K562 (cell line): ENCODE data around the gene GPR107. TPM values are rescaled to one million over a fixed set of nuclear protein-coding genes. Genes with fewer than 3 reads are reported as not detected.

Experiments
- ATAC-seq: fragments of 200-7000 bp; cut with Tn5 transposase; 3 replicates; pipeline ENCODE4 v1.9.1; 2020; ENCODE audit warnings: moderate library complexity
- BruUV-seq: library from RNA; stranded (reverse); fragments of 400-500 nt; replicated peaks from 2 replicates; lab custom pipeline; 2021; lab: Mats Ljungman, UMichigan
- CTCF ChIA-PET: fragments of 300-600 bp; formaldehyde crosslinking; extraction: SDS; loops from one replicate; lab custom pipeline; 2021; ENCODE audit warnings: low intra/inter-chr PET ratio; lab: Yijun Ruan, JAX
- POLR2A ChIA-PET: fragments of 300-600, 350-650 bp; sonication (Branson Sonifier 250); formaldehyde crosslinking; extraction: SDS; loops from one replicate; lab custom pipeline; 2021; ENCODE audit warnings: antibody characterized with exemption, inconsistent platforms; lab: Yijun Ruan, JAX
- DNase-seq, 4 experiments: peaks; one replicate each; pipeline versions ENCODE4 v3.0.0 to v3.0.0-alpha.2; 2011 to 2018; ENCODE audit warnings: low spot score in 3 of 4, mixed read lengths in 3 of 4; ENCODE audit errors: extremely low read depth in 1 of 4
- FAIRE-seq: peaks from 2 replicates; lab custom pipeline; 2011; peaks lifted over from hg19 to GRCh38; lab: Jason Lieb, UNC
- H2AFZ ChIP-seq: 2 replicates; pipeline ENCODE4 v1.6.0; 2011; ENCODE audit warnings: low read depth, low read length, control low read depth, inconsistent platforms
- H3K27ac ChIP-seq: fragments of 200-600 bp; 3 replicates; pipeline ENCODE4 v1.8.0; 2011; ENCODE audit warnings: low read depth, mild to moderate bottlenecking, control low read depth, inconsistent platforms, low read length, moderate library complexity, mixed read lengths; ENCODE audit errors: extremely low read depth
- H3K27me3 ChIP-seq, 2 experiments: fragments of 300-600 bp in 1 of 2; 2 replicates in 1 of 2; 3 replicates in 1 of 2; pipeline versions ENCODE4 v1.6.0 to v1.8.0; 2011; ENCODE audit warnings: inconsistent platforms in 2 of 2, low read length in 2 of 2, mild to moderate bottlenecking in 1 of 2, mixed read lengths in 1 of 2, moderate library complexity in 1 of 2; ENCODE audit not compliant: control insufficient read depth in 2 of 2, insufficient read depth in 2 of 2
- H3K36me3 ChIP-seq: fragments of 300-600 bp; 3 replicates; pipeline ENCODE4 v1.8.0; 2011; ENCODE audit warnings: mild to moderate bottlenecking, low read length, inconsistent platforms; ENCODE audit not compliant: control insufficient read depth, insufficient read depth
- H3K4me1 ChIP-seq, 2 experiments: fragments of 200-600 bp in 1 of 2; replicated peaks in 1 of 2; 2 replicates in 1 of 2; 3 replicates in 1 of 2; pipeline versions ENCODE4 v1.5.1 to v1.8.0; 2011; ENCODE audit warnings: inconsistent platforms in 2 of 2, low read length in 2 of 2, mild to moderate bottlenecking in 1 of 2, mixed read lengths in 1 of 2, moderate library complexity in 1 of 2; ENCODE audit not compliant: control insufficient read depth in 2 of 2, insufficient read depth in 2 of 2
- H3K4me2 ChIP-seq: 2 replicates; pipeline ENCODE4 v1.6.1; 2011; ENCODE audit warnings: low read length, control low read depth, inconsistent platforms, mixed read lengths; ENCODE audit not compliant: insufficient read depth
- H3K4me3 ChIP-seq: fragments of 200-600 bp; sonication (generic), shearing (Covaris generic); 2 replicates; pipeline ENCODE4 v1.5.1; 2016; ENCODE audit warnings: control low read depth, inconsistent platforms
- H3K79me2 ChIP-seq: fragments of 200-600 bp; 3 replicates; pipeline ENCODE4 v1.8.0; 2011; ENCODE audit warnings: low read length, inconsistent platforms; ENCODE audit not compliant: control insufficient read depth, insufficient read depth
- H3K9ac ChIP-seq, 2 experiments: 2 replicates each; pipeline versions ENCODE4 v1.6.0 to v1.6.1; 2011; ENCODE audit warnings: low read depth in 2 of 2, low read length in 2 of 2, control low read depth in 1 of 2, inconsistent platforms in 1 of 2, mild to moderate bottlenecking in 1 of 2, mixed read lengths in 1 of 2; ENCODE audit not compliant: insufficient read depth in 1 of 2
- H3K9me1 ChIP-seq: one replicate; pipeline ENCODE4 v1.6.0; 2011; ENCODE audit warnings: inconsistent platforms, mild to moderate bottlenecking, low read length, moderate library complexity; ENCODE audit not compliant: control insufficient read depth, insufficient read depth
- H3K9me3 ChIP-seq: replicated peaks from 2 replicates; pipeline ENCODE4 v1.5.1; 2011; ENCODE audit warnings: low read depth, low read length, inconsistent platforms; ENCODE audit not compliant: control insufficient read depth, insufficient read depth
- H4K20me1 ChIP-seq: replicated peaks from 2 replicates; pipeline ENCODE4 v1.6.1; 2011; ENCODE audit warnings: low read length, inconsistent platforms, mixed read lengths; ENCODE audit not compliant: control insufficient read depth, insufficient read depth
- ARID1B ChIP-seq: fragments of 450-650 bp; IDR thresholded peaks from 2 replicates; pipeline ENCODE4 v1.6.1; 2016; ENCODE audit warnings: antibody characterized with exemption, mild to moderate bottlenecking, inconsistent platforms
- BHLHE40 ChIP-seq: IDR thresholded peaks from 2 replicates; pipeline ENCODE4 v1.6.1; 2011; ENCODE audit warnings: low read length, improper control_type of control experiment
- CXXC5 ChIP-seq: fragments of 250-450 bp; sonication (Bioruptor Pico); IDR thresholded peaks from 2 replicates; pipeline ENCODE4 v1.8.0; 2022; ENCODE audit warnings: inconsistent platforms, mild to moderate bottlenecking, moderate library complexity
- NR4A1 ChIP-seq, 2 experiments: fragments of 250-450 bp in 1 of 2; fragments of 450-650 bp in 1 of 2; sonication (Bioruptor Pico) in 1 of 2; IDR thresholded peaks; 2 replicates each; pipeline versions ENCODE4 v1.4.0 to v1.6.1; 2016 to 2020; ENCODE audit warnings: mild to moderate bottlenecking in 2 of 2, missing compliant biosample characterization in 1 of 2, missing genetic modification characterization in 1 of 2, moderate library complexity in 1 of 2
- POLR3A ChIP-seq: IDR thresholded peaks from 2 replicates; pipeline ENCODE4 v1.6.1; 2011; ENCODE audit warnings: borderline replicate concordance, mild to moderate bottlenecking, moderate library complexity; ENCODE audit not compliant: insufficient read length, insufficient read depth; ENCODE audit errors: extremely low read depth
- SPI1 ChIP-seq: IDR thresholded peaks from 2 replicates; pipeline ENCODE4 v1.6.1; 2011; ENCODE audit warnings: low read depth, low read length, control low read depth, borderline replicate concordance
- WGBS: fragments of 100-300 bp; shearing (Covaris generic); methylation state at CpG from one replicate; pipeline ENCODE4 v1.1.6; 2016; ENCODE audit warnings: low coverage, mixed read lengths; ENCODE audit not compliant: insufficient coverage; ENCODE audit errors: missing lambda C conversion rate; 5-methylcytosine and 5-hydroxymethylcytosine counted together
- in situ Hi-C: fragments of 300-500 bp; cut with MboI; formaldehyde crosslinking; loops from 4 replicates; pipeline ENCODE4 v1.15.0; 2018; ENCODE audit warnings: inconsistent platforms, mixed read lengths
- intact Hi-C: fragments of 100-400 bp; cut with micrococcal nuclease; formaldehyde crosslinking; loops from 2 replicates; pipeline ENCODE4 v1.14.2; 2022
- polyA plus RNA-seq, 8 experiments: library from polyadenylated mRNA; depleted of rRNA in 4 of 8; stranded (reverse) in 5 of 8; unstranded in 3 of 8; fragments of >200 nt; fragmentation: Nextera tagmentation in 2 of 8; fragmentation: Illumina TruSeq in 1 of 8; extraction: Ambion mirVana in 2 of 8; extraction: Trizol in 1 of 8; gene quantifications; 2 replicates each; pipeline versions ENCODE4 v1.2.1 to v1.2.3, GENCODE V29; 2011 to 2014; ENCODE audit warnings: inconsistent platforms in 1 of 8, missing spikeins in 1 of 8
- total RNA-seq, 7 experiments: library from RNA; depleted of rRNA in 6 of 7; stranded (reverse); fragments of >200 nt in 6 of 7; fragmentation: Illumina TruSeq in 2 of 7; extraction: Trizol in 2 of 7; gene quantifications; 2 replicates each; pipeline versions ENCODE4 v1.2.1 to v1.2.3, GENCODE V29; 2011 to 2021; ENCODE audit warnings: low replicate concordance in 1 of 7

Gene GPR107
- total and polyA plus RNA-seq, 9 of the 15 experiments (the other 6 are each of a cell fraction or from before 2014, with no cell fraction given): 3.2 to 34.6 (median 14.4) TPM

GRCh38 chr9:130138171-130138653 lies 84.5 kb downstream of the GPR107 start (continued):
- TF ChIP-seq ARID1B: peak; percentile 65
- TF ChIP-seq CXXC5 (CRISPR knock-in tag): 0 out of 2 replicates have a peak, but pooled peaks have one; percentile 13

- Histone ChIP-seq H4K20me1 (no peaks in the 10 kb centered on the region), H3K4me3 (no peak overlapping the region), H3K9me3 (no peaks in the 10 kb centered on the region), H2AFZ (no peak overlapping the region), H3K9ac (0 out of 4 replicates have a peak overlapping the region, but pooled peaks of 1 of the 2 experiments have one; percentile 5), H3K27me3 (no peaks in the 10 kb centered on the region; a peak in 1 of 5 replicates), H3K27ac (peak overlapping the region; percentile 20; the same call in 2 of the 3 replicates), H3K4me2 (no peak overlapping the region; the same call in 1 of the 2 replicates), H3K4me1 (peaks cover 34 to 40% of the 10 kb centered on the region in 2 experiments), H3K79me2 (no peaks in the 10 kb centered on the region), H3K36me3 (peaks cover 4% of the 10 kb centered on the region; the same call in 2 of the 3 replicates), H3K9me1 (peaks cover 6% of the 10 kb centered on the region)
- in situ Hi-C loops (loop anchor here (25.0 kb wide), 1 partner anchor 549 kb away; the partner anchor contains the start of gene EXOSC2), intact Hi-C loops (no loop called here)
- FAIRE-seq (peak; percentile 15), ATAC-seq (peak; percentile 17), DNase-seq (peak in 3 of 4 experiments; percentile 32 to 43 (median 43))
- 59% methylated on average over 6 of the region's 6 CpGs for WGBS
- TF ChIP-seq POLR3A (no peak), NR4A1 (CRISPR knock-in tag; IDR thresholded peaks at IDR 0.05) (no peak), NR4A1 (tag; IDR thresholded peaks at IDR 0.05) (0 out of 2 replicates have a peak, but pooled peaks have one; percentile 13), SPI1 (no peak), BHLHE40 (0 out of 2 replicates have a peak, but pooled peaks have one; percentile 15)
- CTCF ChIA-PET: no interaction called here
- BruUV-seq: no TSS peak
- POLR2A ChIA-PET: interaction anchor here (0.8 to 1.0 kb wide), 2 partner anchors 10 to 15 kb away, joined by 3 read pairs; no protein-coding TSS in a partner anchor
These were observed 85.1 kb downstream of the GPR107 start for GRCh38 chr9:130138791-130139190.
